ENCODE data around the gene USP37. TPM values are rescaled to one million over a fixed set of nuclear protein-coding genes. Genes with fewer than 3 reads are reported as not detected.
"Not testable (repeated sequence)": the region's sequence is repeated elsewhere in the genome, so short reads cannot be mapped to it uniquely, and the experiment has no call there.

The USP37 gene
- total RNA-seq, 2 donors from 2014 or later: 6.0 to 14.5 TPM

DNA sequence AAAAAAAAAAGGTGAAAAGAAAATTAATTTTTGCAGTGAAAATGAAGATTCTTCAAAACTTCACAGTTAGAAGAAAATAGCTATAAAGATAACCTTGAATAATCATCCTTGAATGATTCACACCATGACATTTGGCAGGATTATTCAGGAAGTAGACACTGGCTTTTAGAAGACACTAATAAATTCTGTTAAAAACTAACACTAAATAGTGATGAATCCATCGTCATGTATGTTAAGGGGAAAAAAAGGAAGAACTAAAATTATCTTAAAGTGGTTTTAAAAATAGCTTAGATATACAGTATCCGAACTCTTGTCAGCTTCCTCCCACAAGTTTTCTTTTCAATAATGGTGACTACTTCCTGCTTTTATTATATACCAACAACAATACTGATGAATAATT is 10.2 kb downstream of the USP37 start:
- no peak for ATAC-seq
- 33% methylated on average over 2 of the region's 2 CpGs for WGBS, 2 donors
- TF ChIP-seq, protein P1, sequence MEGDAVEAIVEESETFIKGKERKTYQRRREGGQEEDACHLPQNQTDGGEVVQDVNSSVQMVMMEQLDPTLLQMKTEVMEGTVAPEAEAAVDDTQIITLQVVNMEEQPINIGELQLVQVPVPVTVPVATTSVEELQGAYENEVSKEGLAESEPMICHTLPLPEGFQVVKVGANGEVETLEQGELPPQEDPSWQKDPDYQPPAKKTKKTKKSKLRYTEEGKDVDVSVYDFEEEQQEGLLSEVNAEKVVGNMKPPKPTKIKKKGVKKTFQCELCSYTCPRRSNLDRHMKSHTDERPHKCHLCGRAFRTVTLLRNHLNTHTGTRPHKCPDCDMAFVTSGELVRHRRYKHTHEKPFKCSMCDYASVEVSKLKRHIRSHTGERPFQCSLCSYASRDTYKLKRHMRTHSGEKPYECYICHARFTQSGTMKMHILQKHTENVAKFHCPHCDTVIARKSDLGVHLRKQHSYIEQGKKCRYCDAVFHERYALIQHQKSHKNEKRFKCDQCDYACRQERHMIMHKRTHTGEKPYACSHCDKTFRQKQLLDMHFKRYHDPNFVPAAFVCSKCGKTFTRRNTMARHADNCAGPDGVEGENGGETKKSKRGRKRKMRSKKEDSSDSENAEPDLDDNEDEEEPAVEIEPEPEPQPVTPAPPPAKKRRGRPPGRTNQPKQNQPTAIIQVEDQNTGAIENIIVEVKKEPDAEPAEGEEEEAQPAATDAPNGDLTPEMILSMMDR (IDR thresholded peaks at IDR 0.05): no peak
- DNase-seq: no peak
- Histone ChIP-seq H3K27ac (peak overlapping the region in 1 of 4 donors; percentile 42), H3K4me1 (peaks cover 11% of the 10 kb centered on the region), H3K36me3 (replicated peaks in 1 of 2; ENCODE audit: insufficient read depth in 1 of 2, low read depth in 2 of 2) (peaks cover 5 to 8% of the 10 kb centered on the region in 2 donors), H3K4me3 (no peak overlapping the region), H3K27me3 (no peaks in the 10 kb centered on the region), H3K9me3 (no peaks in the 10 kb centered on the region)
- intact Hi-C loops (cut with DNase I): no loop called here

DNA sequence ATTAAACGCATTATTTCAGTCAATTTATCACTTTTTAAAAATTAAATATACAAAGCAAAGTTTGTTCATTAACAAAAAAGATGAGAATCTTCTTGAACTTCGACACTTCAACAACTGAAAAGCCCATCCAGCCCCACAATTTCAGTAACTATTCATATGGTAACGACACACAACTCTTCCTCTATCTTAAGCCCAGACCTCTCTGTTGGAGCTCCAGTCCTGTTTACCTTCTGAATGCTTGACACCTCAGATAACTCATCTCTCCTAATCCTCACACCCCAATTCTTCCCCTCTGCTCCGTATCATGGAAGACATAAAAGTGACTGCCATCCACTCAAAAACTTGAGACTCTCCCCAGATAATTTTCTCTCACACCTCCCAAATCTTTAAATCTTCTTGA is 12.6 kb downstream of the USP37 start:
- Histone ChIP-seq H3K27ac (no peak overlapping the region), H3K4me1 (peaks cover 11% of the 10 kb centered on the region), H3K9me3 (no peaks in the 10 kb centered on the region), H3K36me3 (replicated peaks in 1 of 2; ENCODE audit: insufficient read depth in 1 of 2, low read depth in 2 of 2) (peaks cover 12 to 13% of the 10 kb centered on the region in 2 donors), H3K4me3 (no peak overlapping the region), H3K27me3 (no peaks in the 10 kb centered on the region)
- WGBS, 2 donors: 84 to 87% methylated on average over 4 of the region's 4 CpGs
- ATAC-seq: no peak
- intact Hi-C loops (cut with DNase I): no loop called here
- TF ChIP-seq, protein P1 (IDR thresholded peaks at IDR 0.05): no peak
- no peak for TF ChIP-seq POLR2A (IDR thresholded peaks at IDR 0.05)
- no peak for DNase-seq

DNA sequence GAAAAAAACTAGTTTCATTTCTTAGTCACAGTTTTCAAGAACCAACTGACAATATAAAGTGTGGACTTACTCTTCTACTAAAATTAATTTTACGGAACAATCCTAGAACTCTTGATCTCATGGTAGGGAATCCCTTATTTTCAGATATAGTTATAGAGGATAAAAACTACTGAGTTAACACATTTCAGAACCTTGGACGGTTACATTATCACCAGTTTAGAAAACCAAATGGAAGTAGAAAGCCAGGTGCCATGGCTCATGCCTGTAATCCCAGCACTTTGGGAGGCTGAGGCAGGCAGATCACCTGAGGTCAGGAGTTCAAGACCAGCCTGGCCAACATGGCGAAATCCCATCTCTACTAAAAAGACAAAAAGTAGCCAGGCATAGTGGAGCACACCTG is 13.9 kb downstream of the USP37 start:
- H3K27me3 ChIP-seq; DNase-seq; H3K27ac ChIP-seq; H3K4me3 ChIP-seq; ATAC-seq; H3K9me3 ChIP-seq; intact Hi-C loops (cut with DNase I): not testable (repeated sequence)
- Histone ChIP-seq H3K4me1 (peaks cover 11% of the 10 kb centered on the region), H3K36me3 (replicated peaks in 1 of 2; ENCODE audit: insufficient read depth in 1 of 2, low read depth in 2 of 2) (peaks cover 12 to 13% of the 10 kb centered on the region in 2 donors)
- WGBS, 2 donors: 91 to 94% methylated on average over 3 of the region's 3 CpGs

DNA sequence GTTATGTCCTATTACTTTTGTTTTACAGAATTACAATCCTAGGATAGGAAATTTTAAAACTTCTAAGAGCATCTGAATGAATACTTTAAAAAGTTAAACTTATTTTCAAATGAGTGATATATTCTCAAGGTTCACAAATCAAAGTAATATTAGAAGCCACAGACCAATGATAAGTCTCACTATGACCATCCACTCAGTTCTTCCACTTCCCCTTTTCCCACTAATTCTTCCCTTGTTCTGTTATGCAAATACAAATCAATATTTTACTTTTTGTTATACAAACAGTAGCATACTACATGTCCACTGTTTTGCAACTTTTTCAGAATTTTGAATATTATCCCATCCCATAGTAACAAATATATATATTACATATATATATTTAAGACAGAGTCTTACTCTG is 20.2 kb downstream of the USP37 start:
- DNase-seq: no peak
- H3K4me3 ChIP-seq: no peak overlapping the region
- no peaks in the 10 kb centered on the region for H3K4me1 ChIP-seq
- H3K27ac ChIP-seq: no peak overlapping the region
- no peaks in the 10 kb centered on the region for H3K27me3 ChIP-seq
- no peak for TF ChIP-seq POLR2A (IDR thresholded peaks at IDR 0.05)
- TF ChIP-seq, protein P1 (IDR thresholded peaks at IDR 0.05): no peak
- ATAC-seq: no peak
- peaks cover 8 to 23% of the 10 kb centered on the region in 2 donors for H3K36me3 ChIP-seq (replicated peaks in 1 of 2; ENCODE audit: insufficient read depth in 1 of 2, low read depth in 2 of 2)
- H3K9me3 ChIP-seq: no peaks in the 10 kb centered on the region
- intact Hi-C loops (cut with DNase I): no loop called here

DNA sequence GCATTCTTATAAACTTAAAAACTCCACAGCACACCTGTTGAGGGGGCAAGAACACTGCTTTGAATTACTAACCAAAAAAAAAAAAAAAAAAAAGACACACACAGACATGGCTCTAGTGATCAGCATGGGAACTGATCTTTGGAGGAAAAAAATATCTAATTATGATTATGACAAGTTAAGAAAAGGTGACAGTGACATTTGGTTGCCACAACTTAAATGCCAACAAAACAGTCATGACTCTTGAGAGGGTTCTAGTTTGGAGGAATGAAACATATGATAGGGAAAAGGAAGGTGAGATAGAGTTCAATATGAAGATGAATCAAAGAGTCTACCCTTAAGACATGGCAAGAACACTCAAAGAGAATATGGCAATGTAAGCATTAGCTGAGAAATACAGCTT is 20.6 kb downstream of the USP37 start:
- Histone ChIP-seq H3K27ac (no peak overlapping the region), H3K36me3 (replicated peaks in 1 of 2; ENCODE audit: insufficient read depth in 1 of 2, low read depth in 2 of 2) (peaks cover 3 to 22% of the 10 kb centered on the region in 2 donors), H3K27me3 (no peaks in the 10 kb centered on the region), H3K4me1 (no peaks in the 10 kb centered on the region), H3K9me3 (no peaks in the 10 kb centered on the region), H3K4me3 (no peak overlapping the region)
- no peak for DNase-seq
- no peak for TF ChIP-seq POLR2A (IDR thresholded peaks at IDR 0.05)
- TF ChIP-seq, protein P1 (IDR thresholded peaks at IDR 0.05): no peak
- ATAC-seq: no peak
- intact Hi-C loops (cut with DNase I): no loop called here

Measured in body of pancreas (tissue), 4 donors.